Type B pancreatic cell (in vitro differentiated cells): ENCODE measurements around the gene FIZ1. TPM values are rescaled to one million over a fixed set of nuclear protein-coding genes. Genes with fewer than 3 reads are reported as not detected.
A peak's percentile ranks its signal among the peaks of the same experiment; 100 is the strongest.

Experiments
- DNase-seq: peaks from one replicate; pipeline ENCODE4 v3.0.0; 2021; ENCODE audit warnings: mixed read lengths; ENCODE audit not compliant: unreplicated experiment; ENCODE audit errors: extremely low spot score
- H3K27ac Mint-ChIP-seq: 2 replicates; pipeline ENCODE4 v1.8.0; 2021; ENCODE audit warnings: mild to moderate bottlenecking, mixed read lengths
- H3K27me3 Mint-ChIP-seq: 2 replicates; pipeline ENCODE4 v1.8.0; 2021; ENCODE audit warnings: mixed read lengths
- H3K36me3 Mint-ChIP-seq: 2 replicates; pipeline ENCODE4 v1.8.0; 2021; ENCODE audit warnings: mixed read lengths
- H3K4me1 Mint-ChIP-seq: one replicate; pipeline ENCODE4 v1.8.0; 2021; ENCODE audit warnings: mixed read lengths; ENCODE audit not compliant: unreplicated experiment
- H3K4me3 Mint-ChIP-seq: 2 replicates; pipeline ENCODE4 v1.8.0; 2021; ENCODE audit warnings: mild to moderate bottlenecking, mixed read lengths
- H3K9me3 Mint-ChIP-seq: 2 replicates; pipeline ENCODE4 v1.8.0; 2021; ENCODE audit warnings: mixed read lengths
- CTCF ChIP-seq: fragments of 200-600 bp; sonication (generic); conservative IDR thresholded peaks from 2 replicates; pipeline ENCODE4 v1.5.0; 2021; ENCODE audit warnings: antibody characterized with exemption, mild to moderate bottlenecking
- total RNA-seq: library from RNA; stranded (reverse); gene quantifications from 2 replicates; pipeline ENCODE4 v1.2.1, GENCODE V29; 2021; ENCODE audit warnings: low replicate concordance

FIZ1 gene
- total RNA-seq, 1 donor from 2014 or later = 22.4 TPM

- Mint-ChIP-seq H3K4me1 (peaks cover 17% of the 10 kb centered on the region), H3K4me3 (peak overlapping the region; percentile 99), H3K27ac (peak overlapping the region; percentile 97), H3K36me3 (peaks cover 30% of the 10 kb centered on the region), H3K9me3 (no peaks in the 10 kb centered on the region), H3K27me3 (no peaks in the 10 kb centered on the region)
- TF ChIP-seq CTCF = no peak
- no peak for DNase-seq
Observed at GRCh38 chr19:55606817-55607216, 7.5 kb upstream of the FIZ1 start.

- H3K27ac Mint-ChIP-seq = peak overlapping the region; percentile 97
- peak; percentile 1 for TF ChIP-seq CTCF
- peaks cover 30% of the 10 kb centered on the region for H3K36me3 Mint-ChIP-seq
- no peaks in the 10 kb centered on the region for H3K9me3 Mint-ChIP-seq
- DNase-seq = no peak
- H3K27me3 Mint-ChIP-seq = no peaks in the 10 kb centered on the region
- H3K4me1 Mint-ChIP-seq = peaks cover 21% of the 10 kb centered on the region
- H3K4me3 Mint-ChIP-seq = peak overlapping the region; percentile 99
Observed at GRCh38 chr19:55606471-55606787, 7.1 kb upstream of the FIZ1 start.

- Mint-ChIP-seq H3K27ac (peak within 1 kb of the TSS; percentile 97), H3K4me3 (peak within 1 kb of the TSS; percentile 99), H3K36me3 (peaks cover 28% of the 10 kb centered on the region), H3K9me3 (no peaks in the 10 kb centered on the region), H3K27me3 (no peaks in the 10 kb centered on the region), H3K4me1 (peaks cover 27% of the 10 kb centered on the region)
- TF ChIP-seq CTCF = peak; percentile 78
- DNase-seq = no peak
Observed at GRCh38 chr19:55605637-55606470, 6.5 kb upstream of the FIZ1 start, which contains the start of gene ZNF865. ZNF865 (plus strand) TSS chr19:55605647; CDS start chr19:55613619, 7,972 bp downstream.

GRCh38 chr19:55605207-55605636 is 5.9 kb upstream of the FIZ1 start:
- peak overlapping the region; percentile 97 for H3K27ac Mint-ChIP-seq
- H3K4me3 Mint-ChIP-seq = peak overlapping the region; percentile 93
- no peak for TF ChIP-seq CTCF
- peaks cover 24% of the 10 kb centered on the region for H3K36me3 Mint-ChIP-seq
- peak; percentile 99 for DNase-seq
- no peaks in the 10 kb centered on the region for H3K9me3 Mint-ChIP-seq
- peaks cover 27% of the 10 kb centered on the region for H3K4me1 Mint-ChIP-seq
- no peaks in the 10 kb centered on the region for H3K27me3 Mint-ChIP-seq

GRCh38 chr19:55603581-55604292 is 4.4 kb upstream of the FIZ1 start:
- H3K9me3 Mint-ChIP-seq = no peaks in the 10 kb centered on the region
- no peak for DNase-seq
- no peak for TF ChIP-seq CTCF
- peaks cover 30% of the 10 kb centered on the region for H3K4me1 Mint-ChIP-seq
- peak overlapping the region; percentile 53 for H3K27ac Mint-ChIP-seq
- H3K36me3 Mint-ChIP-seq = peaks cover 18% of the 10 kb centered on the region
- H3K4me3 Mint-ChIP-seq = peak overlapping the region; percentile 61
- H3K27me3 Mint-ChIP-seq = no peaks in the 10 kb centered on the region
